H1 (cell line): ENCODE results near the gene KLHL3. TPM values are rescaled to one million over a fixed set of nuclear protein-coding genes. Genes with fewer than 3 reads are reported as not detected.

Source experiments
- CTCF ChIA-PET: fragments of 300-600 bp; sonication (Branson Sonifier 250); formaldehyde crosslinking; loops from one replicate; lab custom pipeline; 2021; ENCODE audit not compliant: partially characterized antibody; lab: Charles Lee
- POLR2A ChIA-PET: fragments of 300-600 bp; sonication (Branson Sonifier 250); formaldehyde crosslinking; loops from one replicate; lab custom pipeline; 2021; ENCODE audit warnings: inconsistent platforms; ENCODE audit not compliant: partially characterized antibody; lab: Charles Lee
- DNase-seq, 2 experiments: peaks; one replicate each; pipeline versions ENCODE4 v3.0.0 to v3.0.0-alpha.2; 2010 to 2022; ENCODE audit warnings: low spot score in 2 of 2, low read depth in 1 of 2, mixed read lengths in 1 of 2
- FAIRE-seq: peaks from 2 replicates; lab custom pipeline; 2011; peaks lifted over from hg19 to GRCh38; lab: Jason Lieb, UNC
- H2AFZ ChIP-seq: 2 replicates; pipeline ENCODE4 v1.8.1; 2012; ENCODE audit warnings: low read length, inconsistent platforms
- H2AK5ac ChIP-seq: 2 replicates; pipeline ENCODE4 v1.6.1; 2013; ENCODE audit warnings: low read depth, low read length
- H2BK120ac ChIP-seq: replicated peaks from 2 replicates; pipeline ENCODE3; 2013; ENCODE audit warnings: low read depth, low read length, inconsistent platforms
- H2BK12ac ChIP-seq: 2 replicates; pipeline ENCODE4 v1.6.1; 2013; ENCODE audit warnings: low read depth, low read length
- H2BK15ac ChIP-seq: 2 replicates; pipeline ENCODE4 v1.6.1; 2013; ENCODE audit warnings: low read length
- H2BK20ac ChIP-seq: 2 replicates; pipeline ENCODE4 v1.6.1; 2013; ENCODE audit warnings: low read length
- H2BK5ac ChIP-seq: 2 replicates; pipeline ENCODE4 v1.6.1; 2013; ENCODE audit warnings: low read depth, low read length
- H3K14ac ChIP-seq: 2 replicates; pipeline ENCODE4 v1.6.1; 2013; ENCODE audit warnings: inconsistent platforms; ENCODE audit not compliant: insufficient read length
- H3K18ac ChIP-seq: 2 replicates; pipeline ENCODE4 v1.6.1; 2013; ENCODE audit warnings: low read length; ENCODE audit errors: extremely low read depth
- H3K23ac ChIP-seq: 2 replicates; pipeline ENCODE4 v1.6.1; 2013; ENCODE audit warnings: inconsistent platforms; ENCODE audit not compliant: insufficient read length
- H3K23me2 ChIP-seq: 2 replicates; pipeline ENCODE4 v1.6.1; 2013; ENCODE audit warnings: low read depth, low read length
- H3K27ac ChIP-seq: 2 replicates; pipeline ENCODE4 v1.6.1; 2011; ENCODE audit warnings: low read depth, low read length, inconsistent platforms
- H3K27me3 ChIP-seq, 4 experiments: replicated peaks in 1 of 4; 1 replicate in 1 of 4; 2 replicates in 3 of 4; pipeline versions ENCODE4 v1.6.1 to v1.8.1; 2011 to 2013; ENCODE audit warnings: low read length in 3 of 4, mild to moderate bottlenecking in 3 of 4, inconsistent platforms in 2 of 4, mixed read lengths in 2 of 4, moderate library complexity in 1 of 4; ENCODE audit not compliant: control insufficient read depth in 3 of 4, insufficient read depth in 3 of 4; ENCODE audit errors: extremely low read depth in 1 of 4
- H3K36me3 ChIP-seq, 4 experiments: 2 replicates each; pipeline versions ENCODE4 v1.6.1 to v1.8.1; 2011 to 2013; ENCODE audit warnings: mild to moderate bottlenecking in 4 of 4, low read length in 3 of 4, moderate library complexity in 2 of 4, control low read depth in 1 of 4, inconsistent platforms in 1 of 4; ENCODE audit not compliant: insufficient read depth in 4 of 4, control insufficient read depth in 2 of 4
- H3K4ac ChIP-seq: replicated peaks from 2 replicates; pipeline ENCODE3; 2013; ENCODE audit warnings: low read length, low read depth, mixed read lengths, inconsistent platforms; ENCODE audit not compliant: insufficient read length
- H3K4me1 ChIP-seq, 4 experiments: replicated peaks in 1 of 4; 1 replicate in 1 of 4; 2 replicates in 3 of 4; pipeline versions ENCODE4 v1.6.1 to v1.8.1; 2011 to 2013; ENCODE audit warnings: low read length in 3 of 4, inconsistent platforms in 2 of 4, mixed read lengths in 1 of 4; ENCODE audit not compliant: insufficient read depth in 4 of 4, control insufficient read depth in 3 of 4
- H3K4me2 ChIP-seq, 2 experiments: 2 replicates each; pipeline versions ENCODE4 v1.6.1 to v1.8.1; 2011 to 2013; ENCODE audit warnings: low read depth in 2 of 2, low read length in 2 of 2, control low read depth in 1 of 2, inconsistent platforms in 1 of 2, mild to moderate bottlenecking in 1 of 2; ENCODE audit not compliant: insufficient read depth in 1 of 2
- H3K4me3 ChIP-seq, 4 experiments: fragments of 200-600, 300-600 bp in 1 of 4; sonication (generic), shearing (Covaris generic), sonication (Bioruptor Twin) in 1 of 4; 2 replicates each; pipeline versions ENCODE4 v1.5.1 to v1.8.1; 2011 to 2016; ENCODE audit warnings: low read length in 4 of 4, low read depth in 3 of 4, control low read depth in 2 of 4, inconsistent platforms in 2 of 4, mild to moderate bottlenecking in 2 of 4, mixed read lengths in 1 of 4, moderate library complexity in 1 of 4; ENCODE audit not compliant: insufficient read depth in 2 of 4; ENCODE audit errors: extremely low read depth in 1 of 4
- H3K56ac ChIP-seq: replicated peaks from 2 replicates; pipeline ENCODE3; 2013; ENCODE audit warnings: low read depth, mild to moderate bottlenecking, mixed read lengths, low read length, inconsistent platforms; ENCODE audit not compliant: insufficient read length
- H3K79me1 ChIP-seq: 2 replicates; pipeline ENCODE4 v1.6.1; 2013; ENCODE audit warnings: low read depth, low read length, control low read depth
- H3K79me2 ChIP-seq, 2 experiments: 2 replicates each; pipeline versions ENCODE4 v1.6.1 to v1.8.1; 2012 to 2013; ENCODE audit warnings: low read length in 2 of 2, mild to moderate bottlenecking in 2 of 2, inconsistent platforms in 1 of 2; ENCODE audit not compliant: insufficient read depth in 2 of 2, control insufficient read depth in 1 of 2
- H3K9ac ChIP-seq, 4 experiments: replicated peaks in 1 of 4; 1 replicate in 1 of 4; 2 replicates in 3 of 4; pipeline versions ENCODE4 v1.6.1 to v1.8.1; 2011 to 2013; ENCODE audit warnings: low read depth in 3 of 4, low read length in 3 of 4, control low read depth in 2 of 4, mild to moderate bottlenecking in 2 of 4, moderate library complexity in 2 of 4, inconsistent platforms in 1 of 4; ENCODE audit errors: extremely low read depth in 1 of 4
- H3K9me3 ChIP-seq, 2 experiments: 2 replicates each; pipeline versions ENCODE4 v1.6.1 to v1.8.1; 2012 to 2013; ENCODE audit warnings: mild to moderate bottlenecking in 2 of 2, moderate library complexity in 2 of 2, control low read depth in 1 of 2, inconsistent platforms in 1 of 2, low read depth in 1 of 2, low read length in 1 of 2, mixed read lengths in 1 of 2; ENCODE audit not compliant: insufficient read depth in 2 of 2
- H4K20me1 ChIP-seq, 2 experiments: replicated peaks in 1 of 2; 2 replicates each; pipeline versions ENCODE3 to v1.8.1; 2011 to 2013; ENCODE audit warnings: inconsistent platforms in 2 of 2, low read length in 2 of 2, mild to moderate bottlenecking in 1 of 2; ENCODE audit not compliant: insufficient read depth in 2 of 2, control insufficient read depth in 1 of 2
- H4K5ac ChIP-seq: 2 replicates; pipeline ENCODE4 v1.6.1; 2013; ENCODE audit warnings: low read length, low read depth, mixed read lengths, inconsistent platforms; ENCODE audit not compliant: insufficient read length
- H4K8ac ChIP-seq: 2 replicates; pipeline ENCODE4 v1.8.0; 2013; ENCODE audit warnings: mild to moderate bottlenecking, moderate library complexity, low read length, inconsistent platforms; ENCODE audit not compliant: insufficient read depth; ENCODE audit errors: extremely low read depth
- H4K91ac ChIP-seq: replicated peaks from 2 replicates; pipeline ENCODE3; 2013; ENCODE audit warnings: low read length, mixed read lengths, inconsistent platforms; ENCODE audit not compliant: insufficient read length
- E2F6 ChIP-seq: IDR thresholded peaks from 2 replicates; pipeline ENCODE4 v1.6.1; 2012; ENCODE audit warnings: inconsistent platforms
- FOSL1 ChIP-seq: IDR thresholded peaks from 2 replicates; pipeline ENCODE4 v1.6.1; 2011; ENCODE audit warnings: mild to moderate bottlenecking, low read depth, low read length, moderate library complexity; ENCODE audit not compliant: insufficient read depth
- SP1 ChIP-seq: IDR thresholded peaks from 2 replicates; pipeline ENCODE4 v1.6.1; 2011; ENCODE audit warnings: low read depth, low read length
- SUZ12 ChIP-seq: fragments of 200-600 bp; sonication (generic); IDR thresholded peaks from 2 replicates; pipeline ENCODE4 v1.6.1; 2012; ENCODE audit warnings: mild to moderate bottlenecking, inconsistent platforms, low read length, moderate library complexity, mixed read lengths
- TAF7 ChIP-seq: optimal IDR thresholded peaks from 2 replicates; pipeline ENCODE3; 2011; ENCODE audit warnings: low read depth, mild to moderate bottlenecking, inconsistent platforms, low read length, moderate library complexity, borderline replicate concordance
- WGBS, 2 experiments: shearing (Covaris generic) in 1 of 2; methylation state at CpG; one replicate each; pipeline versions ENCODE4 v1.1.6 to v1.1.7; 2013 to 2015; ENCODE audit warnings: low lambda C conversion rate in 2 of 2, mixed read lengths in 2 of 2, inconsistent platforms in 1 of 2, low coverage in 1 of 2, missing lambda C conversion rate in 1 of 2; ENCODE audit not compliant: insufficient replicate concordance in 2 of 2, insufficient coverage in 1 of 2, insufficient read length in 1 of 2; ENCODE audit errors: extremely low coverage in 1 of 2, missing lambda C conversion rate in 1 of 2; 5-methylcytosine and 5-hydroxymethylcytosine counted together
- polyA plus RNA-seq, 7 experiments: library from polyadenylated mRNA; depleted of rRNA in 3 of 7; stranded (reverse) in 5 of 7; unstranded in 2 of 7; fragments of >200 nt in 5 of 7; fragments of 200-250 nt in 2 of 7; gene quantifications; 1 replicate in 5 of 7; 2 replicates in 1 of 7; 4 replicates in 1 of 7; pipeline versions ENCODE4 v1.2.1 to v1.2.3, GENCODE V29; 2011 to 2013; ENCODE audit warnings: missing spikeins in 2 of 7, mixed read lengths in 2 of 7
- total RNA-seq: library from RNA; stranded (reverse); fragmentation: NEBNext Ultra II Directional; extraction: Animal tissue kit (Norgen Biotek cat#: 25700); gene quantifications from 2 replicates; pipeline ENCODE4 v1.2.1, GENCODE V29; 2021

KLHL3 gene
- total and polyA plus RNA-seq, 2 of the 8 experiments (the other 6 are each of a cell fraction or from before 2014, with no cell fraction given), result 7.4 to 13.7 TPM

DNA sequence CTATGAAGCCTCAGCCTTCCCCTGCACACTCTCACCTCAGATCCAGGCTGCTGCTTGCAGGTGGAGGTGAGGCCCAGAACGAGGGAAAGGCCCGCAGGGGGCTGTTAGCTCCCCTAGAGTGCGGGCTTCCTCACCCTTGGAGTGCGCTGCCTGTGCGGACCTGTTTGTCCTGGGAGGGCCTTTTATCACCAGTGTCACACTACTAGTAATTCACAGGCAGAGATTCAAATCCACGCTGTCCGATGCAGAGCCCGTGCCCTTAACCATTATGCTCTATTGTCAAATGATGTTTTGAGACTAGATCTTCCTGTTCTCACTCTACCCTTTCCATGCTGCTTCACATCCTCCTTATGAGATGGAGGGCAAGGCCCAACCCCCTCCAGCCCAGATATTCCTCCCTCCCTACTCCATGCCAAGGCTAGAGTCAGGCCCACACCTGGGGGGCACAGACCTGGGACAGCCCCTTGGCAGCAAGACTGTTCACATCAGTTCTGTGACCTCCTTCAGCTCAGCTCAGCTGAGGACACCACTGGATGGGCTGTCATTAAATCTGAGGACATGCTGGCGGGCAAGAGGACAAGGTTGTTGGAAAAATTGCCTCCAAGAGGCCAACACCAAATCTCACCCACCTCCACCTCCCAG, 124.0 kb downstream of the KLHL3 start:
- Histone ChIP-seq H2BK15ac (no peak overlapping the region), H3K18ac (no peak overlapping the region), H3K9ac (no peak overlapping the region), H3K23me2 (no peaks in the 10 kb centered on the region), H4K91ac (no peak overlapping the region), H2BK12ac (no peak overlapping the region), H2BK20ac (no peak overlapping the region), H2BK5ac (no peak overlapping the region), H3K36me3 (no peaks in the 10 kb centered on the region), H2BK120ac (no peak overlapping the region), H2AK5ac (no peak overlapping the region), H3K9me3 (no peaks in the 10 kb centered on the region), H3K27me3 (no peaks in the 10 kb centered on the region), H3K79me1 (no peaks in the 10 kb centered on the region), H3K14ac (no peak overlapping the region), H3K4me2 (no peak overlapping the region), H4K8ac (no peak overlapping the region), H3K23ac (peak overlapping the region; percentile 36), H4K5ac (no peak overlapping the region), H3K4me3 (no peak overlapping the region), H3K4me1 (peaks cover 0 to 4% (median 0%) of the 10 kb centered on the region in 4 experiments; a peak in 1 of 7 replicates), H3K56ac (no peak overlapping the region), H3K79me2 (no peaks in the 10 kb centered on the region), H3K4ac (no peak overlapping the region), H2AFZ (no peak overlapping the region), H4K20me1 (no peaks in the 10 kb centered on the region), H3K27ac (no peak overlapping the region)
- ChIA-PET CTCF (interaction anchor here (0.7 to 1.4 kb wide), 5 partner anchors 9 to 129 kb away, joined by 3 to 5 read pairs (median 3); no protein-coding TSS in a partner anchor), POLR2A (no interaction called here)
- DNase-seq (no peak), FAIRE-seq (no peak)
- 83% methylated on average over 9 of the region's 9 CpGs; no CpG with 5 or more reads in 1 of the 2 experiments for WGBS, 2 experiments
- TF ChIP-seq SP1, result no peak
- TF ChIP-seq E2F6, result no peak
- TF ChIP-seq FOSL1, result no peak
- TF ChIP-seq TAF7, result no peak
- TF ChIP-seq SUZ12, result no peak
